Hematopoietic multipotent progenitor cell treated with erythropoietin and hydrocortisone succinate and interleukin-3 and kit ligand, for 8 days (in vitro differentiated cells): ENCODE results near the gene STAT6.

Experiments used
- DNase-seq: peaks from one replicate; pipeline ENCODE4 v3.0.0-alpha.2; 2015

STAT6 gene

GRCh38 chr12:57098546-57098945, 12.6 kb downstream of the STAT6 start:
- no peak for DNase-seq

DNA sequence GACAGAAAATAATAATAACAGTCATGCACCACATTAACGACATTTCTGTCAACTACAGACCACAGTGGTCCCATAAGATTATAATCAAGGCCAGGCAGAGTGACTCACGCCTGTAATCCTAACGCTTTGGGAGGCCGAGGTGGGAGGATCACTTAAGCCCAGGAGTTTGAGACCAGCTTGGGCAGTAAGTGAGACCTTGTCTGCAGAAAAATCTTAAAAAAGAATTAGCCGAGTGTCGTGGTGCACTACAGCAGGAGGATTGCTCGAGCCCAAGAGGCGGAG, 13.7 kb downstream of the STAT6 start:
- peak; percentile 77 for DNase-seq

DNA sequence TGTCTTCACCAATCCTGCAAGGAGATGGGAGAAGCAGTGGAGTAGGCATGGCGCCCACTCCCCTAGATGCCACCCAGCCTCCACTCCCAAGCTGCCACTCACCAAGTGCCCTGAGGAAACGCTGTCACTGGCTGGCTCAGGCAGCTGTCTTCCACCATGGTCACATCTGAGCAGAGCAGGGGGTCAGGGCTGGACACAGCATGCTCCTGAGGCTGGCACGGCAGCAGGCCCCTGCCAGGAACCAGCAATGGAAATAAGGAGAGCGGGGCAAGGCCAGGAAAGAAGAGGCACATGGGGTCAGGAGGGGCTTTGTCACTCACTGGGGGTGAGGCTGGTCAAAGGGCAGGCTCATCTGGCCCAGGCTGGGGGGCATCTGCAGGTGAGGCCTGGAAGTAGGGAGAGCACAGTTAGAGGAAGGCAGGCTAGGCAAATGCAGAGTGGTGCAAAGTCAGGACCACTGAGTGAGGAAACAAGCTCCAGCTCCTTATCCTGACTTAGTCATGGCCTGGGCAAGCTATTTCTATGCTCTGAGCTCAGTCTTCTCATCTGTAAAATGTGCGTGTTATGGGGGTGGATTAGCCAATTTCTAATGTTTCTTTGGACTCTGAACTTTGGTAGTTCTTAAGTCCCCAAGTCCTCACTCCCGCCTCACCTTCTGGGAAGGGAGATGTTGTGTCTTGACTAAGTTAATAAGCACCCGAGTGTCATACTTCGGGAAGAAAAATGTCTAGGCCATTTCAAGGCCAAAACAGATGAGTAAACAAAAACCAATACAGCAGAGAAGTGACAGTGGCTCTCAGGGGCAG, 14.2 kb downstream of the STAT6 start:
- DNase-seq, result no peak

DNA sequence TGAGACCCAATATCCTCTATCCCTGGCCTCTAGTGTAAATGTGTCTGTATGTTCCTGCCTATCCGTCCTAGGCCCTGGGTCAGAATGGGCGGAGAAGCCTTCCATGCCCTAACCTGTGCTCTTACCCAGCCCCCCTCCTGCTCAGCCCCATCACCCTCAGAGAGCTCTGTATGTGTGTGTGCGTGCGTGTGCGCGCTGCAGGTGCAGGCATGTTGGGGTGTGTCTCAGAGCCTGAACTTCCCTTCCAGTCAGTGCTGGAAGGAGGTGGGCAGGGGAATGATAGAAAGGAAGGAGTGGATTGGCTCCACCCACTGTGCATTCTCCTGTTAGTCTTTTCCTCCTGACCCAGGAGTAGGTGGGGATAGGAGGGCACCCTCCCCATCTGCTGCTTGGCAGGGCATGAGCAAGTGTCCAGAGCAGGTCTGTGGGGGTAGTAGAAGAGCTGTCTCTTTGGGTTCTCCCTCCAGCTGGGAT, 15.0 kb downstream of the STAT6 start:
- DNase-seq, result no peak

- no peak for DNase-seq
Observed at GRCh38 chr12:57095440-57095839, 15.7 kb downstream of the STAT6 start.

- no peak for DNase-seq
Observed at GRCh38 chr12:57094208-57095160, 16.7 kb downstream of the STAT6 start.

GRCh38 chr12:57093415-57094207, 17.6 kb downstream of the STAT6 start:
- peak; percentile 62 for DNase-seq

DNA sequence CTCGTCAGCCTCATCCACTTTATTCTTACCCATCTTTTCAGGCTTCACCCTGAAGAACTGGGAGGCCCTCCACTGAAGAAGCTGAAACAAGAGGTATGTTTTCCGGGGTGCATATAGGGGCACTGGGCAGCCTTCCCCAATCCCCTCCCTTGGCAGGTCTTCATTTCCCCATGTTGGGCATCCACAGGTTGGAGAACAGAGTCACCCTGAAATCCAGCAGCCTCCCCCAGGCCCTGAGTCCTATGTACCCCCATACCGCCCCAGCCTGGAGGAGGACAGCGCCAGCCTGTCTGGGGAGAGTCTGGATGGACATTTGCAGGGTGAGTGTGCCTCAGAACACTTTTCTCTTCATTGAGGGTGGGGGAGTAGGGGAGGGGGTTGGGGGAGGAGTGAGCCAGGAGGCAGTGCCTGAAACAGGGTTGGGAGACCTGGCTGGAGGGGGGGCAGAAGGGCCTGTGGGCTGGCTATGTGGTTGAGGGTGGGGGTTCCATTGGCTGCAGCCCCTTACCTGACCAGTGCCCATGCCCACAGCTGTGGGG, 18.2 kb downstream of the STAT6 start:
- DNase-seq, result no peak

DNA sequence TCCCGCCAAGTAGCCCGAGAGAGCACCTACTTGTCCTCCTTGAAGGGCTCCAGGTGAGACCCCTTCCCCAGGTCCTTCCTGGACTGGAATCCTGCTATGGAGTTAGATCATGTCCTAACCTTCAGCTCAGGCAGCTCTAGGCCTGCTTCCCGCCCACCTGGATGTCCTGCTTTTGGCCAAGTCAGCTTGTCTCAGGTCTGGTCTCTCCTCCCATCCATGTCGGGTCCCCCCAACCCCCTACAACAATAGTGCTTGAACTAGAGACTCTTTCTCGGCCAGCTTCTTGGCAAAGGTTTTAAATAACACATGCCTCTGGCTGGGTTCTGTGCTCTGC, 18.7 kb downstream of the STAT6 start:
- DNase-seq, result no peak

GRCh38 chr12:57091638-57092528, 19.3 kb downstream of the STAT6 start:
- no peak for DNase-seq

GRCh38 chr12:57090924-57091637, 20.1 kb downstream of the STAT6 start:
- DNase-seq, result no peak

DNA sequence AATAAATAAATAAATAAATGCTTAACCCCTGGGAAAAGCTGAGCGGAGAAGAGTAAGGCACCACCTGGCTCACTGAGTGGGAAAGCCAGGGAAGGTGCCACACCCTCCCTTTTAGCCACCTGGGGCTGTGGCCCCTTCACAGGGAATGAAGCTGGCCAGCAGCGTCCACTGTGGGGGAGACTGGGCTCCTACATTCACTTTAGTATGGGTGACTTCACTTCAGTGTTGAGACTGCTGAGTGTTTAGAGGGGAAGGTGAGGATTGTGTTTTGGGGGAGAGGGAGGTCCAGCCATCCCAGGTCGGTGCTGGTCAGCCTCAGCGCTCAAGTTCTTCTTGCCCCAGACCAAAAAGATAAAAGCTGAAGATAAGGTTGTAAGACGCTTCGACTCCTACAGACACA, 20.7 kb downstream of the STAT6 start:
- DNase-seq, result no peak

DNA sequence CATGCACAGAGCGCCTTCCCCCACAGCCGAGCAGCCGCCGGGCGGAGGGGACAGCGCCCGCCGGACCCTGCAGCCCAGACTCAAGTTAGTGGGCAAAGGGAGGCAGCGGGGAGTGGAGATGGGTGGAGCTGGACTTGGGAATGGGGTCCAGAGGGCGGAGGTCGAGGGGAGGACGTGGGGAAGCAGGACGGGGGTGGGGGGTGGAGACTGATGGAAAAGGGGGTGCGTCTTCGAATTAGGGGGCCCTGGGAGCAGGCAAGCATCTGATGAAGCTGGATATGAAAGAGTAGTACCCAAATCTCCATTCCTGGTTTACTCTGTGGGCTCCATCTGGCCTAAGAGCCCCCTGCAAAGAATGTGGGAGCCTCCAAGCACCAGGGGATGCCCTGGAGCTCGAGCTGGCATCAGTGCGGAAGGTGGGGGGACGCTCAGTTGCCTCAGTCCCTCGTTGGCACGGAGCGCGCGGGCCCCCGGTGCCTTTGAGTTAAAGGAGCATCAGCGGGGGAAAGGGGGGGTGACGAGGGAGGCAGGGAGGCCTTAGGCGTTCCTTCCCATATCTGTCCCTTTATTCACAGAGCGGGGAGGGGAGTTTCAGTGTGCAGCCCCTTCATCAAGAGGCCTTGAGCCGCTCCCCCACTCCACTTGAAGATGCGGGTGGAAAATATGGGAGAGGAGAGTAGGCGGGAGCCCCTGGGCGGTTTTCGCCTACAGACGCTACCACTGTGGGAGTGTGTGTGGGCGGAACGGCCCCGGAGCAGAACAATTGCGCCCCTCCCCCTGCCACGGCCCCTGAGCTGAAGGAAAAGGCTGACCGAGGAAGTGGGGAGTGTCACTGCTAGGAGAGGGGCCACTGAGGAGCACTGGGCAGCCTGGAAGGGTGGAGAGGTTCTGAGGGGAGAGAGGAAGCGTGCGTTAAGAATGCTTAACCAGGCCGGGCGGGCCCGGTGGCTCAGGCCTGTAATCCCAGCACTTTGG, 21.6 kb downstream of the STAT6 start:
- peak; percentile 57 for DNase-seq

GRCh38 chr12:57088354-57089270, 22.6 kb downstream of the STAT6 start, which contains the start of gene NAB2:
TSS of gene NAB2 (plus strand) at chr12:57089114. CDS start at chr12:57089272, 158 bp downstream.
- DNase-seq, result peak; percentile 93

- peak; percentile 85 for DNase-seq
Observed at GRCh38 chr12:57087691-57088353, 23.3 kb downstream of the STAT6 start.

DNA sequence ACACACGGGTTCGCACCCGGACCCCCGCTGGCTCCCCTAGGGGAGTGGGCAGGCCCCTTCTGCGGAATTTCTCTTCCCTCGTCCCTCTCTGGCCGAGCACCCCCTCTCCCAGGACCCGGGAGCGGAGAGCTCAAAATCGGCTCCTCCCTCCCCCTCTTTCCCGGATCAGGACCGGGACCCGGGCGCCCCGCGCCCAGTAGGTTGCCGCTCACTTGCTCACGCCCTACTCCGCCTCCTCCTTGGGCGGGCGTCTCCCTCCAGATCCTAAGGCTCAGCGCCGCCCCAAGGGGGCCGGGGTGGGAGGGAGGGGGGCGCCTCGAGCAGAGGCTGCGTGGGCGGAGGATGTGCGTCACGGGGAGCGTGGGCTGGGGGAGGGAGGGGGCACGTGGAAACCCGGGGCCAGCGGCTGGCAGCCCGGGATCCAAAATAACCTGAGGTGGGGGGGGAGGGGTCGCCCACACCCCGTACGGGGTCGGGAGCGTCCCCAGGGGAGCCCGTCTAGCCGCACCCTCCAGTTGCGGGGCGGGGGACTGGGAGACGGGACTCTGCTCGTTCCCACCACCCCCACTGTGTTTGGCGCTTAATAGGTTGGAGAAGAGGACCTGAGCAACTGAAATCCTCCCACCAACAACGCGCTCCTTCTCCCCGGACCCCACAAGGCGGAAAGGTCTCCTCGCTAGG, 24.0 kb downstream of the STAT6 start:
- DNase-seq, result peak; percentile 88

DNA sequence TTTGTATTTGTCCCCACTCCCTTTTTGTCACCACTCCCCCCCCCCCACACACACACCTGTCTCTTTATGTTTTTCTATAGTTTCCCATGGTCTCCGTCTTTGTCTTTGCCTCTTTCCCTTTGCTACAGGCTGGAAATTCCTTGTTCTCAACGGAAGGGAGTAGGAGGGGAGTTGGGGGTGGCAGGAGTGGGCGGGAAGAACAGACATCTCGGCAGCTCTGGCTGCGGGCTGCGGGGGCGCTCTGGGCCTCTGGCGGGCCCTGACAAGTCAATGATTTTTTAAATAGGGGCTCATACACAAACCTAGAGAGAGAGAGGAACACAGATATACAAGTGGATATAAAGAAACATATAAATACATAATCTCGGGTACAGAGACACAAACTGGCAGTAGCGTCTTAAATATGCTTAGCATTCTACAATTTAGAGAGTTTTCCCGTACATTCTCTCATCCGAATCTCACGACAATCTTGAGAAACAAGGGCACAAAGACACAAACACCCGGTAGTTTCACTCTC, 24.6 kb downstream of the STAT6 start:
- peak; percentile 66 for DNase-seq
